DOHH2 (cell line): ENCODE measurements around the gene ABHD16B.

Experiments
- H3F3A ChIP-seq: fragments of 200-600 bp; sonication (generic), shearing (Covaris generic); 2 replicates; pipeline ENCODE4 v1.6.0; 2016; ENCODE audit warnings: antibody characterized with exemption, mild to moderate bottlenecking; ENCODE audit not compliant: control insufficient read depth, insufficient read depth
- H3K27ac ChIP-seq: fragments of 200-600 bp; sonication (generic); 2 replicates; pipeline ENCODE4 v1.5.1; 2014; ENCODE audit warnings: low read depth, mild to moderate bottlenecking, low read length, moderate library complexity
- H3K27me3 ChIP-seq: fragments of 200-600 bp; sonication (generic); 2 replicates; pipeline ENCODE4 v1.6.1; 2014; ENCODE audit warnings: mild to moderate bottlenecking, low read length, mixed read lengths; ENCODE audit not compliant: control insufficient read depth
- H3K36me3 ChIP-seq: fragments of 200-600 bp; sonication (generic); 2 replicates; pipeline ENCODE4 v1.6.1; 2014; ENCODE audit warnings: mild to moderate bottlenecking, low read length, moderate library complexity, mixed read lengths; ENCODE audit not compliant: control insufficient read depth
- H3K4me1 ChIP-seq: fragments of 200-600 bp; sonication (generic); 2 replicates; pipeline ENCODE4 v1.6.1; 2014; ENCODE audit warnings: mild to moderate bottlenecking, low read length, mixed read lengths; ENCODE audit not compliant: control insufficient read depth
- H3K4me2 ChIP-seq: fragments of 200-600 bp; sonication (generic); 2 replicates; pipeline ENCODE4 v1.6.0; 2014; ENCODE audit warnings: mild to moderate bottlenecking, low read length, moderate library complexity
- H3K4me3 ChIP-seq: fragments of 200-600 bp; sonication (generic); 2 replicates; pipeline ENCODE4 v1.5.1; 2014; ENCODE audit warnings: mild to moderate bottlenecking, low read length, mixed read lengths
- H3K79me2 ChIP-seq: fragments of 200-600 bp; sonication (generic); 2 replicates; pipeline ENCODE4 v1.6.1; 2014; ENCODE audit warnings: mild to moderate bottlenecking, low read length, mixed read lengths; ENCODE audit not compliant: control insufficient read depth
- H3K9me2 ChIP-seq: fragments of 200-600 bp; sonication (generic); replicated peaks from 2 replicates; pipeline ENCODE4 v1.6.1; 2014; ENCODE audit warnings: mild to moderate bottlenecking, low read length, mixed read lengths; ENCODE audit not compliant: control insufficient read depth
- H3K9me3 ChIP-seq: fragments of 200-600 bp; sonication (generic); 2 replicates; pipeline ENCODE4 v1.6.1; 2014; ENCODE audit warnings: antibody characterized with exemption, low read length, mixed read lengths; ENCODE audit not compliant: control insufficient read depth, insufficient read depth
- H4K20me1 ChIP-seq: fragments of 200-600 bp; sonication (generic); 2 replicates; pipeline ENCODE4 v1.6.0; 2014; ENCODE audit warnings: low read depth, mild to moderate bottlenecking, antibody characterized with exemption, low read length, moderate library complexity; ENCODE audit not compliant: control insufficient read depth, insufficient read depth
- EZH2phosphoT487 ChIP-seq: fragments of 200-600 bp; sonication (generic); IDR thresholded peaks from 2 replicates; pipeline ENCODE4 v1.6.1; 2017; ENCODE audit warnings: borderline replicate concordance, mild to moderate bottlenecking, antibody characterized with exemption, low read length, moderate library complexity, mixed read lengths
- TF ChIP-seq, protein P1 (sequence below): fragments of 200-600 bp; sonication (generic); IDR thresholded peaks from one replicate; pipeline ENCODE4 v1.5.1; 2014; ENCODE audit warnings: antibody characterized with exemption, mild to moderate bottlenecking, low read depth, low read length; ENCODE audit not compliant: poor library complexity, severe bottlenecking

ABHD16B gene

DNA sequence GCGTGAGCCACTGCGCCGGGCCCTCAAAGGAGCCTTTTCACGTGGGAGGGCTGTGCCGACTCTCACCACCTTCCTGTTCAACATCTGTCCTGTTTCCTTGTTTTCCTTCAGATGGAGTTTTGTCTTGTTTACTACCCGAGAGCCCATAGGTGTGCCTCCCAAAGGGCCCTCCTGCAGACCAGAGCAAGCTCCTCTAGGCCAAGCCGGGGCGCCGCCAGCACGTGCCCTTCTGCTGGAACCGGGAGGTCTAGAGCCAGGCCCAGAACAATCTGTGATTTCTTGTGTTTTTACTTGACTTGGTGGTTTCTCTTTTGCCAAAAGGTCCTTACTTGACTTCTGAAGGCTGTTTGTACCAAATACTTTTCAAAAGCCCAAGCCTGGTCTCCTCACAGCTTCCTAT is 25.6 kb downstream of the ABHD16B start:
- Histone ChIP-seq H3K4me2 (no peak overlapping the region), H3K4me3 (no peak overlapping the region), H3F3A (no peaks in the 10 kb centered on the region), H3K27ac (no peak overlapping the region), H4K20me1 (no peaks in the 10 kb centered on the region), H3K4me1 (no peaks in the 10 kb centered on the region), H3K9me3 (no peaks in the 10 kb centered on the region), H3K36me3 (peaks cover 57% of the 10 kb centered on the region), H3K79me2 (no peaks in the 10 kb centered on the region), H3K27me3 (no peaks in the 10 kb centered on the region), H3K9me2 (no peaks in the 10 kb centered on the region)
- TF ChIP-seq EZH2phosphoT487 = no peak
- TF ChIP-seq, protein P1, sequence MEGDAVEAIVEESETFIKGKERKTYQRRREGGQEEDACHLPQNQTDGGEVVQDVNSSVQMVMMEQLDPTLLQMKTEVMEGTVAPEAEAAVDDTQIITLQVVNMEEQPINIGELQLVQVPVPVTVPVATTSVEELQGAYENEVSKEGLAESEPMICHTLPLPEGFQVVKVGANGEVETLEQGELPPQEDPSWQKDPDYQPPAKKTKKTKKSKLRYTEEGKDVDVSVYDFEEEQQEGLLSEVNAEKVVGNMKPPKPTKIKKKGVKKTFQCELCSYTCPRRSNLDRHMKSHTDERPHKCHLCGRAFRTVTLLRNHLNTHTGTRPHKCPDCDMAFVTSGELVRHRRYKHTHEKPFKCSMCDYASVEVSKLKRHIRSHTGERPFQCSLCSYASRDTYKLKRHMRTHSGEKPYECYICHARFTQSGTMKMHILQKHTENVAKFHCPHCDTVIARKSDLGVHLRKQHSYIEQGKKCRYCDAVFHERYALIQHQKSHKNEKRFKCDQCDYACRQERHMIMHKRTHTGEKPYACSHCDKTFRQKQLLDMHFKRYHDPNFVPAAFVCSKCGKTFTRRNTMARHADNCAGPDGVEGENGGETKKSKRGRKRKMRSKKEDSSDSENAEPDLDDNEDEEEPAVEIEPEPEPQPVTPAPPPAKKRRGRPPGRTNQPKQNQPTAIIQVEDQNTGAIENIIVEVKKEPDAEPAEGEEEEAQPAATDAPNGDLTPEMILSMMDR = no peak

DNA sequence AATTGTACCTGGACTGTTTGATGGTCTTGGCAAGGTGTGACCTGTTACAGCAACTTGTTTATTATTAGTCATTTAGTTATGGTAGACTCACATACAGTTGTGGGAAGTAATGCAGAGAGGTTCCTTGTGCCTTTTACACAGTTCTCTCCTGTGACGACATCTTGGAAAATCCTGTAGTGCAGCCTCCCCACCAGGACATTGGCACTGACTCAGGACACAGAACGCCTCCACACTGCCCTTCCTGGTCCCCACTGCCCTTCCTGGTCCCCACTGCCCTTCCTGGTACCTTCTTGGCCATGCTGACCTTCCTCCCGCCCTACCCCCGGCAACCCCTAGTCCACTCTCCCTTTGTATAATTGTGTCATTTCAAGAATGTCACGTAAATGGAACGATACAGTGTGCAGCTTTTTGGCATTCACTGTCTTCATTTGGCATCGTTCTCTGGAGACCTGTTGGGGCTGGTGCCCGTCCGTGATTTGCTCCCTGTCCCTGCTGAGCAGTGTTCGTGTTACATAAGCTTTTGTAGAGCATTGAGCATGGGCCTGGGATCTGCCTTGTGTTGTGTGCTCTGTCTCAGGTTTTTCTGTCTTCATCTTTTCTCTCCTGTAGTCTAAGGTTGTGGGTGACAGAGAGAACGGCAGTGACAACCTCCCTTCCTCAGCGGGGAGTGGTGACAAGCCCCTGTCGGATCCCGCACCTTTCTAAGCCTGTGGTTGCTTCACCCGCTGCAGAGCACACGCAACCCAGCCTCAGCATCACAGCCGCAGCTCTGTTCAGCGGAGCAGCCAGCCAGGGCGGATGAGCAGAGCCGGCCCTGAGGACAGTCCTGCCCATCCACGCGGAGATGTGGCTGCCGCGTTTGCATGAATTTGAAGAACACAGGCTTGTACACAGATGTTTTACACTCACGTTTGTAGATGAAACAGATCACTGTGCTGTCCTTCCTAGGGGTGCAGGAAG is 28.2 kb downstream of the ABHD16B start:
- Histone ChIP-seq H3K79me2 (no peaks in the 10 kb centered on the region), H3K4me1 (peaks cover 5% of the 10 kb centered on the region), H3K9me2 (no peaks in the 10 kb centered on the region), H3K36me3 (peaks cover 41% of the 10 kb centered on the region; the same call in 1 of the 2 replicates), H3K4me2 (no peak overlapping the region), H3K9me3 (no peaks in the 10 kb centered on the region), H4K20me1 (0 out of 2 replicates have a peak, but pooled peaks cover 3% of the 10 kb centered on the region), H3K27me3 (no peaks in the 10 kb centered on the region), H3K27ac (no peak overlapping the region), H3F3A (peaks cover 7% of the 10 kb centered on the region; the same call in 1 of the 2 replicates), H3K4me3 (no peak overlapping the region)
- TF ChIP-seq EZH2phosphoT487 = no peak
- TF ChIP-seq, protein P1 = no peak

DNA sequence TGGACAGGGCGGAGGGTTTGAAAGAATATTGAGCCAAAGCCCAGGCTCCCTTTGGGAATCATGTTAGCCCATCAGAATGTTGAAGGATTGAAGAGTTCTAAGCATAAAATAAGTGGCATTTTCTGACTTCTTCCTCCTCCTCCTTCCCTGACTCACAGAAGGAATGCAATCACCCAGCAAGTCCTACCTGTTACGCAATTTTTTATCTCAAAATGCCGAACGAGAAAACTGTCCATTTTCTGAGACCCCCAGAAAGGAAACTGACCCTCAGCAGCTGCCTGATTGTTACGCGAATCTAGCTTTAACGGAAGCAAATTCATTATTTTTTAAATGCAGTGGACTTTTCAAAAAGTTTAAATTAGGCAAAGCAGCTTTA is 28.9 kb downstream of the ABHD16B start:
- Histone ChIP-seq H4K20me1 (0 out of 2 replicates have a peak, but pooled peaks cover 3% of the 10 kb centered on the region), H3K36me3 (peaks cover 35% of the 10 kb centered on the region; the same call in 1 of the 2 replicates)

More for the DNA sequence above, 28.9 kb downstream of the ABHD16B start:
- no peaks in the 10 kb centered on the region for H3K9me2 ChIP-seq
- peaks cover 7% of the 10 kb centered on the region for H3K4me1 ChIP-seq
- no peak overlapping the region for H3K4me2 ChIP-seq
- H3K9me3 ChIP-seq = no peaks in the 10 kb centered on the region
- H3K27ac ChIP-seq = no peak overlapping the region
- TF ChIP-seq EZH2phosphoT487 = no peak
- TF ChIP-seq, protein P1 = no peak
- H3K27me3 ChIP-seq = no peaks in the 10 kb centered on the region
- H3K79me2 ChIP-seq = no peaks in the 10 kb centered on the region
- H3K4me3 ChIP-seq = no peak overlapping the region
- H3F3A ChIP-seq = peaks cover 7% of the 10 kb centered on the region; the same call in 1 of the 2 replicates
